Suprapubic skin (tissue), 4 donors: ENCODE measurements around the gene RBBP8NL.

ENCODE experiments used
- CTCF ChIP-seq, 2 donors: fragments of 200-600 bp in 1 of 2; fragments of 450-650 bp in 1 of 2; sonication (generic) in 1 of 2; IDR thresholded peaks; one replicate each; pipeline ENCODE4 v1.5.1; 2016 to 2019; ENCODE audit warnings: antibody characterized with exemption in 2 of 2, mild to moderate bottlenecking in 1 of 2, moderate library complexity in 1 of 2
- POLR2A ChIP-seq, 2 donors: fragments of 450-650 bp; IDR thresholded peaks; one replicate each; pipeline ENCODE4 v1.6.1; 2017; ENCODE audit warnings: antibody characterized with exemption in 2 of 2, mild to moderate bottlenecking in 2 of 2, moderate library complexity in 2 of 2
- POLR2AphosphoS5 ChIP-seq, 3 donors: sonication (generic); formaldehyde crosslinking; IDR thresholded peaks; one replicate each; pipeline ENCODE4 v1.6.1; 2017; ENCODE audit warnings: antibody characterized with exemption in 3 of 3

- TF ChIP-seq CTCF (IDR thresholded peaks at IDR 0.05): no peak
- TF ChIP-seq POLR2A (IDR thresholded peaks at IDR 0.05): no peak
- TF ChIP-seq POLR2AphosphoS5 (IDR thresholded peaks at IDR 0.05): no peak
Observed at GRCh38 chr20:62372042-62372993, 55.0 kb downstream of the RBBP8NL start.
